A549 treated with Hydrocortisone at 1 μM for 4 hours (cell line): ENCODE measurements around the gene ADD1. TPM values are rescaled to one million over a fixed set of nuclear protein-coding genes. Genes with fewer than 3 reads are reported as not detected.

Experiments
- total RNA-seq: library from RNA; stranded (reverse); fragments of 200-300 nt; extraction: Qiagen RNA extraction; gene quantifications from 5 replicates; pipeline ENCODE4 v1.2.3, GENCODE V29; 2022

Gene ADD1
- 79.4 to 95.1 TPM (median 85.6 TPM) in 5 replicates for total RNA-seq

GRCh38 chr4:2843263-2843940, at the start of gene ADD1:
TSS of gene ADD1 (plus strand) at chr4:2843844. CDS start at chr4:2875916, 32,072 bp downstream.

GRCh38 chr4:2963175-2963965, 119.7 kb downstream of the ADD1 start, which contains the start of the genes GRK4 and NOP14:
TSS of gene GRK4 (plus strand) at chr4:2963571. CDS start at chr4:2964071, 500 bp downstream.
TSS of gene NOP14 (minus strand) at chr4:2963406. CDS start at chr4:2963319, 87 bp downstream.

Other genes with a start within 250 kb of the ADD1 start
- 37.3 to 49.0 TPM (median 43.0 TPM) in 5 replicates for gene TNIP2, start 87.5 kb upstream of the ADD1 start, total RNA-seq
- gene SH3BP2, start 50.8 kb upstream of the ADD1 start, total RNA-seq: 2.2 to 4.7 TPM (median 4.1 TPM) in 5 replicates
- gene NOP14, start 119.6 kb downstream of the ADD1 start, total RNA-seq: 23.7 to 30.8 TPM (median 27.4 TPM) in 5 replicates
- 1.4 to 1.7 TPM (median 1.6 TPM) in 5 replicates for gene GRK4, start 119.7 kb downstream of the ADD1 start, total RNA-seq
- not detected in 5 replicates for gene HTT-AS, start 230.7 kb downstream of the ADD1 start, total RNA-seq
- 9.9 to 14.3 TPM (median 13.2 TPM) in 5 replicates for gene HTT, start 230.8 kb downstream of the ADD1 start, total RNA-seq